H9 (cell line): ENCODE results near the gene AIF1. TPM values are rescaled to one million over a fixed set of nuclear protein-coding genes. Genes with fewer than 3 reads are reported as not detected.

Source experiments
- DNase-seq: peaks from one replicate; pipeline ENCODE4 v3.0.0-alpha.2; 2017
- H2AFZ ChIP-seq: one replicate; pipeline ENCODE4 v1.6.1; 2013; ENCODE audit warnings: mild to moderate bottlenecking, low read length, control low read depth, moderate library complexity
- H2AK5ac ChIP-seq: 2 replicates; pipeline ENCODE4 v1.6.1; 2013; ENCODE audit warnings: low read length, control low read depth, mixed read lengths; ENCODE audit not compliant: insufficient read length
- H2BK120ac ChIP-seq: one replicate; pipeline ENCODE4 v1.6.1; 2013; ENCODE audit warnings: low read depth, mild to moderate bottlenecking, low read length, control low read depth, inconsistent platforms; ENCODE audit not compliant: poor library complexity, severe bottlenecking
- H2BK12ac ChIP-seq: 2 replicates; pipeline ENCODE4 v1.6.1; 2013; ENCODE audit warnings: low read length, control low read depth, mixed read lengths, low read depth; ENCODE audit not compliant: insufficient read length
- H2BK15ac ChIP-seq: 2 replicates; pipeline ENCODE4 v1.6.1; 2013; ENCODE audit warnings: low read depth, low read length, control low read depth
- H2BK20ac ChIP-seq: one replicate; pipeline ENCODE4 v1.6.1; 2013; ENCODE audit warnings: low read depth, mild to moderate bottlenecking, low read length, control low read depth, inconsistent platforms; ENCODE audit not compliant: poor library complexity, severe bottlenecking
- H2BK5ac ChIP-seq: 2 replicates; pipeline ENCODE4 v1.6.1; 2013; ENCODE audit warnings: low read length, control low read depth, mixed read lengths; ENCODE audit not compliant: insufficient read length
- H3K14ac ChIP-seq: 2 replicates; pipeline ENCODE4 v1.6.1; 2013; ENCODE audit warnings: low read length, control low read depth; ENCODE audit not compliant: insufficient read depth
- H3K18ac ChIP-seq: 2 replicates; pipeline ENCODE4 v1.6.1; 2013; ENCODE audit warnings: low read depth, mild to moderate bottlenecking, mixed read lengths, low read length, control low read depth; ENCODE audit not compliant: insufficient read length
- H3K23ac ChIP-seq: 2 replicates; pipeline ENCODE4 v1.6.1; 2013; ENCODE audit warnings: low read length, control low read depth, mixed read lengths, low read depth; ENCODE audit not compliant: insufficient read length
- H3K23me2 ChIP-seq: 2 replicates; pipeline ENCODE4 v1.6.1; 2013; ENCODE audit warnings: low read depth, mild to moderate bottlenecking, mixed read lengths, low read length, control low read depth; ENCODE audit not compliant: insufficient read length, poor library complexity, severe bottlenecking
- H3K27ac ChIP-seq: 2 replicates; pipeline ENCODE4 v1.5.1; 2013; ENCODE audit warnings: low read length, control low read depth, mixed read lengths, low read depth; ENCODE audit not compliant: insufficient read length
- H3K27me3 ChIP-seq: 2 replicates; pipeline ENCODE4 v1.6.1; 2013; ENCODE audit warnings: low read length, control low read depth, inconsistent platforms; ENCODE audit not compliant: insufficient read depth
- H3K4ac ChIP-seq: 2 replicates; pipeline ENCODE4 v1.6.1; 2013; ENCODE audit warnings: low read depth, mild to moderate bottlenecking, control low read depth, inconsistent platforms, low read length, moderate library complexity
- H3K4me1 ChIP-seq: 2 replicates; pipeline ENCODE4 v1.6.1; 2013; ENCODE audit warnings: low read length, control low read depth, inconsistent platforms; ENCODE audit not compliant: insufficient read depth
- H3K4me2 ChIP-seq: 2 replicates; pipeline ENCODE4 v1.6.1; 2013; ENCODE audit warnings: low read length, control low read depth, mixed read lengths; ENCODE audit not compliant: insufficient read length, insufficient read depth
- H3K56ac ChIP-seq: 2 replicates; pipeline ENCODE4 v1.6.1; 2013; ENCODE audit warnings: low read depth, mild to moderate bottlenecking, mixed read lengths, low read length, control low read depth; ENCODE audit not compliant: insufficient read length
- H3K79me1 ChIP-seq: 2 replicates; pipeline ENCODE4 v1.6.1; 2013; ENCODE audit warnings: low read depth, mild to moderate bottlenecking, moderate library complexity, low read length, control low read depth, inconsistent platforms; ENCODE audit not compliant: insufficient read depth, poor library complexity, severe bottlenecking
- H3K79me2 ChIP-seq: 2 replicates; pipeline ENCODE4 v1.6.1; 2013; ENCODE audit warnings: low read length, control low read depth, inconsistent platforms; ENCODE audit not compliant: insufficient read depth
- H3K9ac ChIP-seq: 2 replicates; pipeline ENCODE4 v1.6.1; 2013; ENCODE audit warnings: low read length, control low read depth, mixed read lengths; ENCODE audit not compliant: insufficient read length; ENCODE audit errors: extremely low read depth
- H3K9me3 ChIP-seq: one replicate; pipeline ENCODE4 v1.6.1; 2013; ENCODE audit warnings: low read depth, low read length, inconsistent platforms; ENCODE audit not compliant: control insufficient read depth
- H3T11ph ChIP-seq: one replicate; pipeline ENCODE4 v1.6.1; 2013; ENCODE audit warnings: mild to moderate bottlenecking, low read length, control low read depth, inconsistent platforms
- H4K20me1 ChIP-seq: one replicate; pipeline ENCODE4 v1.6.1; 2013; ENCODE audit not compliant: control insufficient read depth, insufficient read length, insufficient read depth
- H4K5ac ChIP-seq: 2 replicates; pipeline ENCODE4 v1.6.1; 2013; ENCODE audit warnings: low read depth, mild to moderate bottlenecking, mixed read lengths, low read length, control low read depth; ENCODE audit not compliant: insufficient read length
- H4K8ac ChIP-seq: replicated peaks from 2 replicates; pipeline ENCODE4 v1.6.1; 2013; ENCODE audit warnings: low read length, control low read depth, mixed read lengths, low read depth; ENCODE audit not compliant: insufficient read length
- H4K91ac ChIP-seq: 2 replicates; pipeline ENCODE4 v1.6.1; 2013; ENCODE audit warnings: low read depth, mild to moderate bottlenecking, moderate library complexity, mixed read lengths, low read length, control low read depth; ENCODE audit not compliant: insufficient read length
- H3K27ac Mint-ChIP-seq, 3 experiments: 2 replicates in 2 of 3; 3 replicates in 1 of 3; pipeline ENCODE4 v1.8.0; 2020 to 2021; ENCODE audit warnings: mixed read lengths in 3 of 3, mild to moderate bottlenecking in 1 of 3, moderate library complexity in 1 of 3
- H3K27me3 Mint-ChIP-seq: 2 replicates; pipeline ENCODE4 v1.8.0; 2021; ENCODE audit warnings: low read depth, mild to moderate bottlenecking, moderate library complexity, mixed read lengths
- H3K36me3 Mint-ChIP-seq, 3 experiments: 2 replicates in 2 of 3; 3 replicates in 1 of 3; pipeline ENCODE4 v1.8.0; 2020 to 2021; ENCODE audit warnings: low read depth in 3 of 3, mixed read lengths in 3 of 3; ENCODE audit not compliant: insufficient read depth in 1 of 3
- H3K4me1 Mint-ChIP-seq, 2 experiments: 2 replicates each; pipeline ENCODE4 v1.8.0; 2020; ENCODE audit warnings: mixed read lengths in 2 of 2
- H3K4me3 Mint-ChIP-seq, 2 experiments: 2 replicates in 1 of 2; 3 replicates in 1 of 2; pipeline ENCODE4 v1.8.0; 2020 to 2021; ENCODE audit warnings: mild to moderate bottlenecking in 2 of 2, mixed read lengths in 2 of 2, moderate library complexity in 1 of 2
- H3K9me3 Mint-ChIP-seq, 2 experiments: 2 replicates in 1 of 2; 3 replicates in 1 of 2; pipeline ENCODE4 v1.8.0; 2020; ENCODE audit warnings: mild to moderate bottlenecking in 2 of 2, mixed read lengths in 2 of 2, moderate library complexity in 1 of 2
- CTCF ChIP-seq: fragments of 200-600 bp; sonication (generic); conservative IDR thresholded peaks from 3 replicates; pipeline ENCODE4 v1.8.0; 2021; ENCODE audit warnings: antibody characterized with exemption, mild to moderate bottlenecking
- WGBS: extraction: QIAGEN DNeasy Blood & Tissue Kit; methylation state at CpG from one replicate; pipeline ENCODE4 v1.1.7; 2013; ENCODE audit warnings: missing lambda C conversion rate, low lambda C conversion rate, mixed read lengths; ENCODE audit not compliant: insufficient read length; ENCODE audit errors: extremely low coverage; 5-methylcytosine and 5-hydroxymethylcytosine counted together
- total RNA-seq: library from RNA; stranded (reverse); gene quantifications from 2 replicates; pipeline ENCODE4 v1.2.1, GENCODE V29; 2021

AIF1 gene
- total RNA-seq, 1 experiment from 2014 or later: 4.2 TPM

- Histone ChIP-seq H3K14ac (no peak overlapping the region), H2BK20ac (no peak overlapping the region), H2BK12ac (no peak overlapping the region), H2BK120ac (no peak overlapping the region), H4K5ac (no peak overlapping the region), H3K27me3 (no peaks in the 10 kb centered on the region), H2AK5ac (no peak overlapping the region), H2AFZ (no peak overlapping the region), H3K9ac (no peak overlapping the region), H3K4me2 (no peak overlapping the region), H3K18ac (no peak overlapping the region), H3K9me3 (no peaks in the 10 kb centered on the region), H3K4me1 (peaks cover 14% of the 10 kb centered on the region; the same call in 1 of the 2 replicates), H3K4ac (no peak overlapping the region), H3T11ph (no peak overlapping the region), H4K20me1 (no peaks in the 10 kb centered on the region), H3K27ac (no peak overlapping the region), H4K91ac (no peak overlapping the region), H4K8ac (no peak overlapping the region), H2BK15ac (no peak overlapping the region), H3K23ac (no peak overlapping the region), H3K79me1 (no peaks in the 10 kb centered on the region), H3K79me2 (no peaks in the 10 kb centered on the region), H3K23me2 (no peaks in the 10 kb centered on the region), H3K56ac (no peak overlapping the region), H2BK5ac (no peak overlapping the region)
- no peaks in the 10 kb centered on the region; a peak in 1 of 7 replicates for H3K36me3 Mint-ChIP-seq
- TF ChIP-seq CTCF: no peak
- no peak for DNase-seq
- peaks cover 23 to 31% of the 10 kb centered on the region in 2 experiments for H3K4me1 Mint-ChIP-seq
- H3K9me3 Mint-ChIP-seq: no peaks in the 10 kb centered on the region
- no peak overlapping the region for H3K4me3 Mint-ChIP-seq
- WGBS: no CpG with 5 or more reads among the region's 8 CpGs
- H3K27ac Mint-ChIP-seq: no peak overlapping the region
- no peaks in the 10 kb centered on the region for H3K27me3 Mint-ChIP-seq
Observed at GRCh38 chr6:31614075-31614619, 887 bp upstream of the AIF1 start.
